C4-2B (cell line): ENCODE results near the gene PRICKLE1.

Source experiments
- H3K27ac ChIP-seq: fragments of 450-650 bp; 2 replicates; pipeline ENCODE4 v1.5.1; 2017
- CTCF ChIP-seq: fragments of 450-650 bp; conservative IDR thresholded peaks from 2 replicates; pipeline ENCODE4 v1.5.1; 2017; ENCODE audit warnings: mild to moderate bottlenecking
- ZFX ChIP-seq: fragments of 450-650 bp; IDR thresholded peaks from 2 replicates; pipeline ENCODE4 v1.6.1; 2017

The PRICKLE1 gene

GRCh38 chr12:42534184-42534838 is 55.2 kb downstream of the PRICKLE1 start:
- no peak for TF ChIP-seq CTCF
- no peak for TF ChIP-seq ZFX
- no peak overlapping the region for H3K27ac ChIP-seq

- TF ChIP-seq CTCF = no peak
- TF ChIP-seq ZFX = no peak
Observed at GRCh38 chr12:42530284-42530683, 59.3 kb downstream of the PRICKLE1 start.

GRCh38 chr12:42525444-42525843 is 64.1 kb downstream of the PRICKLE1 start:
- no peak overlapping the region for H3K27ac ChIP-seq
- TF ChIP-seq CTCF (no peak), ZFX (no peak)

More at GRCh38 chr12:42530284-42530683, 59.3 kb downstream of the PRICKLE1 start:
- no peak overlapping the region for H3K27ac ChIP-seq

- no peak overlapping the region for H3K27ac ChIP-seq
- TF ChIP-seq CTCF (no peak), ZFX (no peak)
Observed at GRCh38 chr12:42524716-42525115, 64.8 kb downstream of the PRICKLE1 start.

GRCh38 chr12:42516573-42516972 is 73.0 kb downstream of the PRICKLE1 start:
- no peak for TF ChIP-seq CTCF
- no peak for TF ChIP-seq ZFX
- H3K27ac ChIP-seq = no peak overlapping the region

- no peak for TF ChIP-seq ZFX
- no peak for TF ChIP-seq CTCF
- H3K27ac ChIP-seq = no peak overlapping the region
Observed at GRCh38 chr12:42511656-42512055, 77.9 kb downstream of the PRICKLE1 start.

GRCh38 chr12:42510823-42511222 is 78.7 kb downstream of the PRICKLE1 start:
- no peak overlapping the region for H3K27ac ChIP-seq
- no peak for TF ChIP-seq ZFX
- TF ChIP-seq CTCF = no peak
